ENCODE measurements around the gene EXOC3L4.

DNA sequence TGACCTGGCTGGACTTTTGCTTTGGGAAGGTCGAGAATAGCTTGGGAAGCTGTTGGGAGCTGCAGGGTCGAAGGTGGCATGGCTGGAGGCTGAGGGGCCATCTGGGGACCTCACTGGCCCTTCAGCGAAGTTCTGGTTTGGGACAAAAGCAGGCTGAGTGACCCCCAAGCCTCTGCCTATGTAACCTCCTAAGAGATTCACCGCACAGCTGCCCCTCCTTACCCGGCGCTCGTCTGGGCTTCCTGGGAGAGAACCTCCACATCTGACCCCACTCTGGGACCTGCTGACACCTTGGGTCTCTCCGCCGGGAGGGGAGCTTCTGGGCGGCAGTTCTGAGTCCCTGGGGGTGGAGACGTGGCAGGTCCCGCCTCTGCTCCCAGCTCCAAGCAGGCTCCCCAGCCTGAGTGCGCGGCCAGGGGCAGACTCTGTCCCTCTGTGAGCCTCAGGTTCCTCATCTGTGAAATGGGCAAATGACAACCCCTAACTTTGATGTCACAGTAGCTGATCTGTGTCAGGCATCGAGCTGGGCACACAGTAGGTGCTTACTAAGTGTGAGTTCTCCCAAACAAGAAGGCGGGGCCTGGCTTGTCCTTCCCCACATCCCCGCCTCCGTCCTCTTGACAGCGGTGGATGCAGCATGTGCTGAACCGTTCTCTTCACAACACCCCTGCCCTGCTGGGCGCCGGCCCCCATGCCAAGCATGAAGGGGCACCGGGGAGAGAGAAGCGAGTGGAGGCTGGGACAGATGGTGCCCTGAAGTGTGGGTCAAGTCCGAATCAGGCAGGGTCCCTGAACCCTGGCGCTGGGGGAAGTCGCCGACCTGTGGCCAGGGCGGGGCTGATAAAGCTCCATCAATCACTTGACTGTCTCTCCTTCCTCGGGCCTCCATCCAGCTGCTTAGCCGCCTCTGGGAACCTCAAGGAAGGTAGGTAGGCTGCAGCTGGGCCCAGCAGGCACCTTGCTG, 3.8 kb downstream of the EXOC3L4 start:
- TF ChIP-seq, protein P1, sequence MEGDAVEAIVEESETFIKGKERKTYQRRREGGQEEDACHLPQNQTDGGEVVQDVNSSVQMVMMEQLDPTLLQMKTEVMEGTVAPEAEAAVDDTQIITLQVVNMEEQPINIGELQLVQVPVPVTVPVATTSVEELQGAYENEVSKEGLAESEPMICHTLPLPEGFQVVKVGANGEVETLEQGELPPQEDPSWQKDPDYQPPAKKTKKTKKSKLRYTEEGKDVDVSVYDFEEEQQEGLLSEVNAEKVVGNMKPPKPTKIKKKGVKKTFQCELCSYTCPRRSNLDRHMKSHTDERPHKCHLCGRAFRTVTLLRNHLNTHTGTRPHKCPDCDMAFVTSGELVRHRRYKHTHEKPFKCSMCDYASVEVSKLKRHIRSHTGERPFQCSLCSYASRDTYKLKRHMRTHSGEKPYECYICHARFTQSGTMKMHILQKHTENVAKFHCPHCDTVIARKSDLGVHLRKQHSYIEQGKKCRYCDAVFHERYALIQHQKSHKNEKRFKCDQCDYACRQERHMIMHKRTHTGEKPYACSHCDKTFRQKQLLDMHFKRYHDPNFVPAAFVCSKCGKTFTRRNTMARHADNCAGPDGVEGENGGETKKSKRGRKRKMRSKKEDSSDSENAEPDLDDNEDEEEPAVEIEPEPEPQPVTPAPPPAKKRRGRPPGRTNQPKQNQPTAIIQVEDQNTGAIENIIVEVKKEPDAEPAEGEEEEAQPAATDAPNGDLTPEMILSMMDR (conservative IDR thresholded peaks at IDR 0.05; ENCODE audit: low read length), result no peak
- no peak for TF ChIP-seq EZH2phosphoT487 (IDR thresholded peaks at IDR 0.05; ENCODE audit: borderline replicate concordance, low read depth, low read length)

Data from OCI-LY7 (cell line).